ENCODE data around the gene VEPH1.

- TF ChIP-seq EZH2 (IDR thresholded peaks at IDR 0.05; ENCODE audit: insufficient read depth, poor library complexity, severe bottlenecking) (no peak), EZH2phosphoT487 (IDR thresholded peaks at IDR 0.05; ENCODE audit: insufficient read depth, low read depth) (no peak)
Measured at GRCh38 chr3:157388976-157389375, 114.2 kb downstream of the VEPH1 start.

Measured in GM23248 (cell line).